ENCODE data around the gene CIAO3. TPM values are rescaled to one million over a fixed set of nuclear protein-coding genes. Genes with fewer than 3 reads are reported as not detected.
"Not testable (repeated sequence)": the region's sequence is repeated elsewhere in the genome, so short reads cannot be mapped to it uniquely, and the experiment has no call there.

The CIAO3 gene
- total RNA-seq, 1 donor = 37.1 TPM

DNA sequence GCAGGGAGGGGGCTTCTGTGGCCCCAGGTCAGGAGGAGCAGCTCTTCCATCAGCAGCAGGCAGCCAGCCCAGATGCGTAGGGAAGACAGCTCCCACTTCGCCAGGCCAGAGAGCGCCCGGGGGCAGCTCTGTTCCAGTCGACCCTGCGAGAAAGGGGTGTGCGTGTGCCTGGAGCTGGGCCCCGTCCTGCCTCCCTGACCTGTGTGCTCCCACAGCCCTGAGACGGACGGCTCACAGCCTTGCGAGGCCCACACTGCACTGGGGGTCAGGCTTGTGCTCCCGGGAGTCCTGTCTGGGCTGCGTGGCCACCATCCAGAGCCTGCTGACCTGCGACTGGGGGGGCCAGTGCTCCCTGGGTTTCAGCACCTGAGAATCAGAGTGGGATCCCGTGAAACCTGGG lies 19.3 kb upstream of the CIAO3 start:
- DNase-seq (ENCODE audit: low read depth) = no peak
- TF ChIP-seq, protein P1, sequence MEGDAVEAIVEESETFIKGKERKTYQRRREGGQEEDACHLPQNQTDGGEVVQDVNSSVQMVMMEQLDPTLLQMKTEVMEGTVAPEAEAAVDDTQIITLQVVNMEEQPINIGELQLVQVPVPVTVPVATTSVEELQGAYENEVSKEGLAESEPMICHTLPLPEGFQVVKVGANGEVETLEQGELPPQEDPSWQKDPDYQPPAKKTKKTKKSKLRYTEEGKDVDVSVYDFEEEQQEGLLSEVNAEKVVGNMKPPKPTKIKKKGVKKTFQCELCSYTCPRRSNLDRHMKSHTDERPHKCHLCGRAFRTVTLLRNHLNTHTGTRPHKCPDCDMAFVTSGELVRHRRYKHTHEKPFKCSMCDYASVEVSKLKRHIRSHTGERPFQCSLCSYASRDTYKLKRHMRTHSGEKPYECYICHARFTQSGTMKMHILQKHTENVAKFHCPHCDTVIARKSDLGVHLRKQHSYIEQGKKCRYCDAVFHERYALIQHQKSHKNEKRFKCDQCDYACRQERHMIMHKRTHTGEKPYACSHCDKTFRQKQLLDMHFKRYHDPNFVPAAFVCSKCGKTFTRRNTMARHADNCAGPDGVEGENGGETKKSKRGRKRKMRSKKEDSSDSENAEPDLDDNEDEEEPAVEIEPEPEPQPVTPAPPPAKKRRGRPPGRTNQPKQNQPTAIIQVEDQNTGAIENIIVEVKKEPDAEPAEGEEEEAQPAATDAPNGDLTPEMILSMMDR (IDR thresholded peaks at IDR 0.05; ENCODE audit: insufficient read depth, low read depth, low read length) = no peak
- no peak overlapping the region for H3K4me3 ChIP-seq (ENCODE audit: low read depth, low read length)

DNA sequence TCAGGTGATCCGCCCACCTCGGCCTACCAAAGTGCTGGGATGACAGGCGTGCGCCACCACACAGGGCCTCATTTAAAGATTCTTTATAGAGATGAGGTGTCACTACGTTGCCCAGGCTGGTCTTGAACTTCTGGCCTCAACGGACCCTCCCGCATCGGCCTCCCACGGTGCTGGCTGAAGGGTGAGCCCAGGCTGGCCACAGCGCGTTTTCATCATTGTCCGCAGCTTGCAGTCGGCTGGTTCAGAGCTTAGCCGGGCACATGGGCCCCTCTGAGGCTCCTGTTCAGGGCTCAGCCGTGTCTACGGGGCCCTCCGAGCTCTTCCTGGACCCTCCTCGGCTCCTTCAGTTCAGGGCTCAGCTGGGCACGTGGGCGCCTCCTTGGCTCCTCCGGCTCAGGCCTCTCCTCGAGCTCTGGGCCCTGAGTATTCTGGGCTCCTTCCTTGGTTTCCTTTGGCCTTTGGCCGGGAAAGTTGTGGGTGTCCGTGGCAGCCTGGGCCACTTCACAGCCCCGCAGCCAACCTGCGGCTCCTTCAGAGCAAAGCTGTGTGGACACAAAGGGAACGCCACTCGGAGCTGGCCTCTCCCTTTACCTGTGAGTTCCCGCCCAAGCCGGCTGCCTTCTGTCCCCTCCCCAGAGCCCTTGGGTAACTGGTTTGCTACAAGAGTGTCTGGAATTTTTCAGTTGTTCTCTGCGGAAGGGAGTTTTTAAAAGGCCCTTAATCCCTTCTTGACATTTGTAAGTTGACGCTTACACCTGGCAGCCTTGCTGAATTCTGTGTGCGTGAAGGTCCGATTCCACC lies 18.5 kb upstream of the CIAO3 start:
- no peak for DNase-seq (ENCODE audit: low read depth)
- TF ChIP-seq, protein P1 (IDR thresholded peaks at IDR 0.05; ENCODE audit: insufficient read depth, low read depth, low read length) = no peak
- no peak overlapping the region for H3K4me3 ChIP-seq (ENCODE audit: low read depth, low read length)

DNA sequence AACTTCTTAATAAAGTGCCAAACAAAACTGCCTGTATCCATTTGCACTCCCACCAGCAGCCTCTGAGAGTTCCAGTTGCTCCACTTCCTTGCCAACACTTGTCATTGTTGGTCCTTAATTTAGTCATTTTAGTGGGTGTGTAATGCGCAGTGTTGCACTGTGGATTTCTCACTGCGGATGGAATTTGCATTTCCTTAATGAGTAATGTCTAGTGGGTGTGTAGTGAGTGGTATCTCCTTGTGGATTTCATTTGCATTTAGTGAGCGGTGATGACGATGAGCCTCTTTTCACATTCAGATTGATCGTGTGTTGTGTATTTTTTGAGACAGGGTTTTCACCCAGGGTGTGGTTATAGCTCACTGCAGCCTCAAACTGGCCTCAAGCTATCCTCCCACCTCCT lies 15.6 kb upstream of the CIAO3 start:
- DNase-seq (ENCODE audit: low read depth) = no peak
- TF ChIP-seq, protein P1 (IDR thresholded peaks at IDR 0.05; ENCODE audit: insufficient read depth, low read depth, low read length) = no peak
- H3K4me3 ChIP-seq (ENCODE audit: low read depth, low read length) = no peak overlapping the region

DNA sequence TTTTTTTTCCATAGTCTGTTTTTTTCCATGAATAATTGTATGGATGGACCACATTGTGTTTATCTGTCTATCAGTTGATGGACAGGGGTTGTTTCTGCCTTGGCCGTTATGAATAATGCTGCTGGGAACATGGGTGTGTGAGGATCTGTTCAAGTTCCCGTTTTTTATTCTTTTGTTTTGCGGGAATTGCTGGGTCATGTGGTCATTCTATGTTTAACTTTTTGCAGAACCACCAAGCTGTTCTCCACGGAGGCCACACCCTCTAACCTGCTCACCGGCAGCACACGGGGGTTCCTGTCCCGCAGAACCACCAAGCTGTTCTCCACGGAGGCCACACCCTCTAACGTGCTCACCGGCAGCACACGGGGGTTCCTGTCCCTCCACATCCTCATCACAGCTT lies 13.9 kb upstream of the CIAO3 start:
- DNase-seq (ENCODE audit: low read depth) = no peak
- TF ChIP-seq, protein P1 (IDR thresholded peaks at IDR 0.05; ENCODE audit: insufficient read depth, low read depth, low read length) = no peak
- H3K4me3 ChIP-seq (ENCODE audit: low read depth, low read length) = no peak overlapping the region

DNA sequence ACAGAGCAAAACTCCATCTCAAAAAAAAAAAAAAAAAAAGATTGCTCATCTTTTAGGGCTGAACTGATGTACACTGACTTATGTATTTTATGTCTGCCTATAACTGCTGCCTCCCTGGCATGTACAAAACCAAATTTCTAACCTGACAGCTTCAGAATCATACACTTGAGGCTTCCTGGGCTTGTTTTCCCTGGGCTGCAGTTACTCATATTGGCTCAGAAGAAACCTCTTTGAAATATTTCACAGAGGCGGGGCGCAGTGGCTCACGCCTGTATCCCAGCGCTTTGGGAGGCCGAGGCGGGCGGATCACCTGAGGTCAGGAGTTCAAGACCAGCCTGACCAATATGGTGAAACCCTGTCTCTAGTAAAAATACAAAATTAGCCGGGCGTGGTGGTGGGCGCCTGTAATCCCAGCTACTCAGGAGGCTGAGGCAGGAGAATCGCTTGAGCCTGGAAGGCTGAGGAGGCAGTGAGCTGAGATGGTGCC lies 13.4 kb upstream of the CIAO3 start:
- H3K4me3 ChIP-seq (ENCODE audit: low read depth, low read length); DNase-seq (ENCODE audit: low read depth): not testable (repeated sequence)

DNA sequence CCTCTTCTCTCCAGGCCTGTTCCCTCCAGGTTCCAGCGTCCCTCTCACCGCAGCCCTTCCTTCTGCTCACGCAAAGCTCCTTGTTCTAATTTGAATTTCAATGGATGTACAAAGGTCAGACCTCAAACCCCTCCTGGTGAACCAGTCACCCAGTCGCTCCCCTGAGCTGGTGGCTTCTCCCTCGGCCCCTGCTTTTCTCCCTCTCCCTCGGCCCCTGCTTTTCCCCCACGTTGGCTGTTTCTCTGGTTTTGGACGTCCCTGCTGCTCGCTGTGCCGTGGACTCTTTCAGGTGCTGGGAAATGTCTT lies 11.2 kb upstream of the CIAO3 start:
- H3K4me3 ChIP-seq (ENCODE audit: low read depth, low read length) = no peak overlapping the region
- TF ChIP-seq, protein P1 (IDR thresholded peaks at IDR 0.05; ENCODE audit: insufficient read depth, low read depth, low read length) = no peak
- no peak for DNase-seq (ENCODE audit: low read depth)

DNA sequence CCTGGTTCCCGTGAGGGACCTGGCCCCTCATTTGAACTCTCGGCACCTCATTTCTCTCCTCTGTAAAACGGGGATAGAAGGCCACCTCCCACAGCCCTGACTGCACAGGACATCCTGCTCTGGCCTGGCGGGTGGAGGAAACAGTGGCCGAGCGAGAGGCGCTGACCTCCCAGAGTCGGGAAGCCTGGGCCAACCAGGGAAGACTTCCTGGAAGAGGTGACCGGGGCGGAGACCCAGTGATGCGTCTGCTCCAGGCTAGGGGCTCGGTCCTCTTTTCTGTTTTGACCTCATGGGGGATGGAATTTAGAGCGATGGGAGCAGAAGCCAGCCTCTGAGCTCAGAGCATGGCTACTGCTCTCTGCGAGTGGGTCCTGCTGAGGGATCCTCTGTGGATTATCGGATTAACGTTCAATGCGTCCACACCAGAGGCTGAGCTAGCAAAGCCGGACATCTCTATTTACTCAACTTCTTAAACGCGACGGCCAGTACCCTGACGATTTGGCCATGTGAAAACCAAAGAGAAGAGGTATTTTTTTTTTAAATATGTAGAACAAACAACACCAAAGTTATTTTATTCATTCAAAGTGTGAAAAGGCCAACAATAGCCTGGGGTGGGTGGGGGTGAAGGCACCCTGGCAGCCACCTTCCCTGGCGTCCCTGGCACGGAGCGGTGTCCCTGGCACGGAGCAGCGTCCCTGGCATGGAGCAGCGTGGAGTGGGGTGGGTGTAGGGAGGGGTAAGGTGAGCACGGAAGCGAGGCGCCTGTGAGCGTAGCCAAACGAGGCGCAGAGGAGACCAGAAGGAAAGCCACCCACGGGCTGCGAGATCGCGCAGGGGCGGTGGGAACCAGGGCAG lies 10.6 kb upstream of the CIAO3 start:
- H3K4me3 ChIP-seq (ENCODE audit: low read depth, low read length) = no peak overlapping the region
- DNase-seq (ENCODE audit: low read depth) = no peak
- TF ChIP-seq, protein P1 (IDR thresholded peaks at IDR 0.05; ENCODE audit: insufficient read depth, low read depth, low read length) = no peak

Data from fibroblast of villous mesenchyme (primary cell).